GM12874 (cell line): ENCODE data around the gene MAP7D3.

ENCODE experiments used
- CTCF ChIP-seq: IDR thresholded peaks from 2 replicates; pipeline ENCODE4 v1.5.1; 2011; ENCODE audit warnings: low read depth, mild to moderate bottlenecking, control low read depth, low read length, moderate library complexity; ENCODE audit not compliant: insufficient read depth

MAP7D3 gene

GRCh38 chrX:136163689-136164088 lies 87.5 kb downstream of the MAP7D3 start:
- no peak for TF ChIP-seq CTCF
